Coronary artery (tissue), 2 donors: Measurements from ENCODE around the gene FYTTD1.

ENCODE experiments used
- DNase-seq: peaks from one replicate; pipeline ENCODE4 v3.0.0-alpha.2; 2017; ENCODE audit warnings: low spot score
- H3K27ac ChIP-seq, 2 donors: fragments of 200-600 bp; sonication (generic); one replicate each; pipeline ENCODE4 v1.5.1; 2016 to 2019
- H3K4me3 ChIP-seq: fragments of 200-600 bp; sonication (generic); 2 replicates; pipeline ENCODE4 v1.5.1; 2016; ENCODE audit warnings: mild to moderate bottlenecking, moderate library complexity
- CTCF ChIP-seq: fragments of 200-600 bp; sonication (generic); IDR thresholded peaks from one replicate; pipeline ENCODE4 v1.5.1; 2019; ENCODE audit warnings: antibody characterized with exemption

FYTTD1 gene

GRCh38 chr3:197811343-197811742 lies 61.7 kb downstream of the FYTTD1 start:
- peak overlapping the region; percentile 52 to 66 for H3K27ac ChIP-seq
- H3K4me3 ChIP-seq, result no peak overlapping the region
- DNase-seq, result no peak
- no peak for TF ChIP-seq CTCF

GRCh38 chr3:197814372-197814771 lies 64.7 kb downstream of the FYTTD1 start:
- no peak for TF ChIP-seq CTCF

GRCh38 chr3:197820550-197821335 lies 71.1 kb downstream of the FYTTD1 start:
- DNase-seq, result no peak
- no peak overlapping the region for H3K4me3 ChIP-seq
- no peak overlapping the region for H3K27ac ChIP-seq
- TF ChIP-seq CTCF, result no peak

More at GRCh38 chr3:197814372-197814771, 64.7 kb downstream of the FYTTD1 start:
- Histone ChIP-seq H3K27ac (no peak overlapping the region), H3K4me3 (no peak overlapping the region)
- no peak for DNase-seq

- no peak for TF ChIP-seq CTCF
- Histone ChIP-seq H3K4me3 (no peak overlapping the region), H3K27ac (no peak overlapping the region)
- no peak for DNase-seq
These were observed 79.8 kb downstream of the FYTTD1 start for GRCh38 chr3:197829397-197830045.

DNA sequence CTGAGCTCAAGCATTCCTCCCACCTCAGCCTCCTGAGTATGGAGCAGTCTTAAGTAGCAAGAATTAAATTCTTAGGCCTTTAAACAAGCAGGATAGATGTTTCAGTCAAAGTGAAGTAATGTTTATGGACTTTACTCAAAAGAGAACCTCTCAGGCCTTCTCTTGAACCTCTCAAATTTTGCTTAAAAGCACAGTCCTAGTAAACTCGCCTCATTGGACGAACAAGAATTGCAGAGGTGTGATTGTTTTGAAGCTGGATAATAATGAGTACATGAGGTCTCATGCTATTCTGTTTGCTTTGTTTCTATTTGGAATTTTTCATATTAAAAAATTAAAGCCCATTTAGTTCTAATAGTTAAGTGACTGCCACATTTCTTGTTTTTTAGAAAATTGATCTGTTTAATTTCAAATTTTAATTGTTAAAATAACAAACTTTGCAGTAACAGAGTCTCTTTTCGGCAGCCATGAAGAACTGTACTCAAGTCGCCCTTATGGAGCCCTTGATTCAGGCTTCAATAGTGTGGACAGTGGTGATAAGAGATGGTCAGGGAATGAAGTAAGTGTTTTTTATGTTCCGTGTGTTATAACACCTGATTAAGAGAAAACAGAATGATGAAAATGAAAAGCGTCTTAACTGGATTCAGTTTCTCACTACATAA lies 80.8 kb downstream of the FYTTD1 start:
- H3K4me3 ChIP-seq, result no peak overlapping the region
- H3K27ac ChIP-seq, result no peak overlapping the region
- no peak for DNase-seq
- no peak for TF ChIP-seq CTCF

GRCh38 chr3:197830967-197831313 lies 81.3 kb downstream of the FYTTD1 start:
- H3K4me3 ChIP-seq, result no peak overlapping the region
- no peak for DNase-seq
- no peak for TF ChIP-seq CTCF
- no peak overlapping the region for H3K27ac ChIP-seq
